BE2C (cell line): ENCODE measurements around the gene TARBP1.

ENCODE experiments used
- DNase-seq: peaks from one replicate; pipeline ENCODE4 v3.0.0-alpha.2; 2020
- H3K27me3 ChIP-seq: fragments of 250-450 bp; sonication (Bioruptor Pico); 2 replicates; pipeline ENCODE4 v1.5.1; 2020; ENCODE audit warnings: mild to moderate bottlenecking
- H3K36me3 ChIP-seq: fragments of 250-450 bp; sonication (Bioruptor Pico); 2 replicates; pipeline ENCODE4 v1.5.1; 2020; ENCODE audit warnings: mild to moderate bottlenecking
- H3K4me1 ChIP-seq: fragments of 250-450 bp; sonication (Bioruptor Pico); 2 replicates; pipeline ENCODE4 v1.5.1; 2020
- H3K4me3 ChIP-seq: 2 replicates; pipeline ENCODE4 v1.5.1; 2011; ENCODE audit warnings: low read depth, low read length
- H3K9me3 ChIP-seq: fragments of 250-450 bp; sonication (Bioruptor Pico); 2 replicates; pipeline ENCODE4 v1.5.1; 2020
- CTCF ChIP-seq: IDR thresholded peaks from 2 replicates; pipeline ENCODE4 v1.5.1; 2012; ENCODE audit warnings: mild to moderate bottlenecking, low read depth, low read length

TARBP1 gene

GRCh38 chr1:234488054-234489006, 9.4 kb upstream of the TARBP1 start:
- Histone ChIP-seq H3K9me3 (no peaks in the 10 kb centered on the region), H3K36me3 (no peaks in the 10 kb centered on the region), H3K4me1 (0 out of 2 replicates have a peak, but pooled peaks cover 2% of the 10 kb centered on the region), H3K27me3 (no peaks in the 10 kb centered on the region), H3K4me3 (no peak overlapping the region)
- TF ChIP-seq CTCF = no peak
- DNase-seq = no peak

GRCh38 chr1:234486858-234487840, 8.2 kb upstream of the TARBP1 start:
- DNase-seq = peak; percentile 34
- 0 out of 2 replicates have a peak, but pooled peaks cover 2% of the 10 kb centered on the region for H3K4me1 ChIP-seq
- H3K9me3 ChIP-seq = no peaks in the 10 kb centered on the region
- no peak overlapping the region for H3K4me3 ChIP-seq
- no peaks in the 10 kb centered on the region for H3K36me3 ChIP-seq
- H3K27me3 ChIP-seq = no peaks in the 10 kb centered on the region
- TF ChIP-seq CTCF = peak; percentile 87

GRCh38 chr1:234484991-234485739, 6.2 kb upstream of the TARBP1 start:
- TF ChIP-seq CTCF = no peak
- Histone ChIP-seq H3K4me3 (no peak overlapping the region), H3K36me3 (no peaks in the 10 kb centered on the region), H3K27me3 (no peaks in the 10 kb centered on the region), H3K4me1 (no peaks in the 10 kb centered on the region), H3K9me3 (no peaks in the 10 kb centered on the region)
- DNase-seq = no peak

GRCh38 chr1:234484218-234484617, 5.2 kb upstream of the TARBP1 start:
- Histone ChIP-seq H3K4me1 (no peaks in the 10 kb centered on the region), H3K27me3 (no peaks in the 10 kb centered on the region), H3K4me3 (no peak overlapping the region), H3K9me3 (no peaks in the 10 kb centered on the region), H3K36me3 (no peaks in the 10 kb centered on the region)
- no peak for DNase-seq
- TF ChIP-seq CTCF = no peak

GRCh38 chr1:234481771-234482170, 2.8 kb upstream of the TARBP1 start:
- H3K4me3 ChIP-seq = no peak overlapping the region
- H3K36me3 ChIP-seq = no peaks in the 10 kb centered on the region
- H3K27me3 ChIP-seq = no peaks in the 10 kb centered on the region; the same call in 1 of the 2 replicates
- DNase-seq = no peak
- H3K9me3 ChIP-seq = no peaks in the 10 kb centered on the region
- no peaks in the 10 kb centered on the region for H3K4me1 ChIP-seq
- no peak for TF ChIP-seq CTCF
